ENCODE measurements around the gene ABR. TPM values are rescaled to one million over a fixed set of nuclear protein-coding genes. Genes with fewer than 3 reads are reported as not detected.
"Not testable (repeated sequence)": the region's sequence is repeated elsewhere in the genome, so short reads cannot be mapped to it uniquely, and the experiment has no call there.

ABR gene
- total RNA-seq, 1 donor from 2014 or later: 59.7 TPM

DNA sequence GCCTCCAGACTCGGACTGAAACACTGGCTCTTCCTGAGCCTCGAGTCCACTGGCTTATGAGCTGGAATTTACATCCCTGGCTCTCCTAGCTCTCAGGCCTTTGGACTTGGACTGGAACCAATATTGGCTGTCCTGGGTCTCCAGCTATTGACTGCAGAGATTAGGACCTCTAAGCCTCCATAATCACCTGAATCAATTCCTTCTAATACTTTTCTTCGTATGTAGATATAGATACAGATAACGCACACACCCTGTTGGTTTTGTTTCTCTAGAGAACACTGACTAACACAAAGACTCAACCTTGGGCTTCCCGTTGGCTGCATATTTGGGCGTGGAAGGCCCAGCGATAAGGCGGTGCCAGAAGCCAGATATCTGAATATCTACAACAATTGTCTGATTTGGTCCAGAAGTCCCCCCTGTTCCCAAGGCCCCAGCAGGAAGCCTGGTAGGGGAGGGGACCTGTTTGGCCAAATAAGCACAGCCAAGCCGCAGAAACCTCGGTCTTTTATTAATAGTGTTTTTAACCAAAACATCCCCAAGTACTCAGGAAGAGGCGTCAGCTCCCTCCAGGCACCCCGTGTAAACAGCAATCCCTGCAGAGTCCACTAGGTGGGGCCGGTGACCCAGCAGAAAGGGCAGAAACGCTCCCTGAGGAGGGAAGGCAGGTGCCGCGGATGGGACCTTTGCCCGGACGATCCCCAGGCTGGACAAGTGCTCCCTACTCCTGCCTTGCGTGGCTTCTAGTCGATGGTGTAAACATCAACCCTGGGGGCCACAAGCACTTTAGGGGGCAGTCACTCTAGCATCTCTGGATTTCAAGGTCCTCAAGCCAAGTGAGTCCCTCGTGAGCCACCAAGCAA lies 57.0 kb downstream of the ABR start:
- no peaks in the 10 kb centered on the region for H3K27me3 Mint-ChIP-seq (ENCODE audit: low read depth)
- peak; percentile 92 for DNase-seq (ENCODE audit: low read depth, low spot score)
- no peak overlapping the region for H3K27ac Mint-ChIP-seq (ENCODE audit: unreplicated experiment)
- H3K4me1 Mint-ChIP-seq: peaks cover 16% of the 10 kb centered on the region
- no peaks in the 10 kb centered on the region for H3K36me3 Mint-ChIP-seq (ENCODE audit: low read depth)
- H3K4me3 Mint-ChIP-seq: no peak overlapping the region
- H3K9me3 Mint-ChIP-seq: no peaks in the 10 kb centered on the region
- TF ChIP-seq, protein P1, sequence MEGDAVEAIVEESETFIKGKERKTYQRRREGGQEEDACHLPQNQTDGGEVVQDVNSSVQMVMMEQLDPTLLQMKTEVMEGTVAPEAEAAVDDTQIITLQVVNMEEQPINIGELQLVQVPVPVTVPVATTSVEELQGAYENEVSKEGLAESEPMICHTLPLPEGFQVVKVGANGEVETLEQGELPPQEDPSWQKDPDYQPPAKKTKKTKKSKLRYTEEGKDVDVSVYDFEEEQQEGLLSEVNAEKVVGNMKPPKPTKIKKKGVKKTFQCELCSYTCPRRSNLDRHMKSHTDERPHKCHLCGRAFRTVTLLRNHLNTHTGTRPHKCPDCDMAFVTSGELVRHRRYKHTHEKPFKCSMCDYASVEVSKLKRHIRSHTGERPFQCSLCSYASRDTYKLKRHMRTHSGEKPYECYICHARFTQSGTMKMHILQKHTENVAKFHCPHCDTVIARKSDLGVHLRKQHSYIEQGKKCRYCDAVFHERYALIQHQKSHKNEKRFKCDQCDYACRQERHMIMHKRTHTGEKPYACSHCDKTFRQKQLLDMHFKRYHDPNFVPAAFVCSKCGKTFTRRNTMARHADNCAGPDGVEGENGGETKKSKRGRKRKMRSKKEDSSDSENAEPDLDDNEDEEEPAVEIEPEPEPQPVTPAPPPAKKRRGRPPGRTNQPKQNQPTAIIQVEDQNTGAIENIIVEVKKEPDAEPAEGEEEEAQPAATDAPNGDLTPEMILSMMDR (conservative IDR thresholded peaks at IDR 0.05): peak; percentile 89

DNA sequence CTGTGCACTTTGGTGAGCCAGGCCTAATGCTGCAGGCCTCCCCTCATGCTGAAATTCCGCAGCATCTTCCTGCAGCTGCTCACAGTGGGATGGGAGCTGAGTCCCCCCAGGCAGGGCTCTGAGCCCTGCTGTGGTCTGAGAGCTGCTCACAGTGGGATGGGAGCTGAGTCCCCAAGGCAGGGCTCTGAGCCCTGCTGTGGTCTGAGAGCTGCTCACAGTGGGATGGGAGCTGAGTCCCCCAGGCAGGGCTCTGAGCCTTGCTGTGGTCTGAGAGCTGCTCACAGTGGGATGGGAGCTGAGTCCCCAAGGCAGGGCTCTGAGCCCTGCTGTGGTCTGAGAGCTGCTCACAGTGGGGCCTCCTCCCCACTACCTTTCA lies 58.4 kb downstream of the ABR start:
- DNase-seq (ENCODE audit: low read depth, low spot score); H3K27ac Mint-ChIP-seq (ENCODE audit: unreplicated experiment); H3K27me3 Mint-ChIP-seq (ENCODE audit: low read depth); H3K9me3 Mint-ChIP-seq; H3K36me3 Mint-ChIP-seq (ENCODE audit: low read depth); H3K4me3 Mint-ChIP-seq: not testable (repeated sequence)
- peaks cover 16% of the 10 kb centered on the region for H3K4me1 Mint-ChIP-seq

DNA sequence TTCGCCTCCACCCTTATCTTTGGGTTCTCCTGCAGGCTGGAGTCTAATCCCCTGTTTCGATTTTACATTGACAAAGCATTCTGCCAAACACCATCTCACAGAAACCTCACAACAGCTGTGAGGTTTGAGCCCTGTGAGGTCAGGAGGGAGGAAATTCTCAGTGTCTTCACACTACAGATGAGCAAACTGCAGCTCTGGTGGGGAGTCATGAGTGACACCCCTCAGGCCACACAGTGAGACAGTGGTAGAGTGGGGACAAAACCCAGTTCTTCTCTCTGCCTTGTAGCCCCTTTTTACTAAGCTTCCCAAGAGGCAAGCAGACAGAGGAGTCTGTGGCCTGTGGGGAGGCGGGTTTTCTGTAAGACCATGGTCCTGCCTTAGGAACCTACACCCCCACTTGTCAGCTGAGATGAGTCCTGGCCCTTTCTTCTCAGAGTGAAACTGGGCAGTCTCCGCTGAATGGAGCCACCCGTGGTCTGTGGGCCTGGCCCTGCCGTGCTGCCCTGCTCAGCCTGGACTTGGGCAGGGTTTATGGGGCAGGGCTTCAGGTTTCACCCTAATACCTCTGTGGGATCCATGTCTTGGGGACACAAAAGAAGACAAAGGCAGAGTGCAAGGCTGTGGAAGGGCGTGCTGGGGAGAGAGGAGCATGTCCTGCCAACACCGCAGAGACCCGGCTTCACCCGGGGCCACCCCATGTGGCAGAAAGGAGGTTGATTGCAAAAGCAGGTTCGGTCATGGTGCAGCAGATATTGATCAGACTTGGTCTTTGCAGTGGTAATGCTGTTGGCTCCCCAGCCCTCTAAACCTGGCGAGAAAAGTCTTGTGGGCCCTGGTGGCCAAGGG lies 59.0 kb downstream of the ABR start:
- Mint-ChIP-seq H3K9me3 (no peaks in the 10 kb centered on the region), H3K4me1 (peaks cover 16% of the 10 kb centered on the region), H3K27me3 (ENCODE audit: low read depth) (no peaks in the 10 kb centered on the region), H3K4me3 (no peak overlapping the region), H3K27ac (ENCODE audit: unreplicated experiment) (no peak overlapping the region), H3K36me3 (ENCODE audit: low read depth) (no peaks in the 10 kb centered on the region)
- TF ChIP-seq, protein P1 (conservative IDR thresholded peaks at IDR 0.05): no peak
- no peak for DNase-seq (ENCODE audit: low read depth, low spot score)

DNA sequence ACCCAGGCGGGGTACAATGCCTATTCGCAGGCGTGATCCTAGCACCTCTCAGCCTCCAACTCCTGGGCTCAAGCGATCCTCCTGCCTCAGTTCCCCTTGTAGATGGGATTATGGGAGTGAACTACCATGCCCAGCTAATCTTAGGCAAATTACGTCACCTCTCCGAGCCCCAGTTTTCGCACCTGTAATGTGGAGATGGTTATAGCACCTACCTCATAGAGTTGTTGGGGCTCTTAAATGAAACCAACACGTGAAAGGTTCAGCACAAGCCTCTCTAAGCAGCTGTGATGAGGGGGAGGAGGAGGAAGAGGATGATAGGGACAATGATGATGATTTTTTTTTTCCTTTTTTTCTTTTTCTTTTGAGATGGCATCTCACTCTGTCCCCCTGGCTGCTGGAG lies 59.9 kb downstream of the ABR start:
- Mint-ChIP-seq H3K27me3 (ENCODE audit: low read depth) (no peaks in the 10 kb centered on the region), H3K4me1 (peaks cover 23% of the 10 kb centered on the region), H3K9me3 (no peaks in the 10 kb centered on the region), H3K36me3 (ENCODE audit: low read depth) (no peaks in the 10 kb centered on the region), H3K4me3 (no peak overlapping the region), H3K27ac (ENCODE audit: unreplicated experiment) (no peak overlapping the region)
- TF ChIP-seq, protein P1 (conservative IDR thresholded peaks at IDR 0.05): no peak
- DNase-seq (ENCODE audit: low read depth, low spot score): no peak

DNA sequence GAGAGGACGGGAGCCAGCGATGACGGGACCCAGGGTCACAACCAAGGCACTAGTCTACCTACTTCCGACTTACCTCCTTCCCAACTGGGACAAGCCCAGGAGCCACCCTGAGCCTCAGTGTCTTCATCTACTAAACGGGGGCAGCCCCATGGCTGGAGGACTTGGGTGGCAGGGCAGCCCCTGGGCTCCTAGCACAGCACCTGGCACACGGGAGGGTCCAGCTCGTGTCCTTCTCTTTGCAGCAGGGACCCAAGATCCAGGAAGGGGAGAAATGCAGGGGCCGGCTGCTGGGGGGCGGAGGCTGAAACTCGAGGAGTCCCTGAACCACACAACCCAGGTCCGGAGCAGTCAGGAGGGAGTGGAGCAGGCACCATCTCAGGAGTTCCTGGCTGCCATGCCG lies 63.2 kb downstream of the ABR start:
- no peak for DNase-seq (ENCODE audit: low read depth, low spot score)
- H3K4me3 Mint-ChIP-seq: no peak overlapping the region
- no peaks in the 10 kb centered on the region for H3K36me3 Mint-ChIP-seq (ENCODE audit: low read depth)
- H3K27ac Mint-ChIP-seq (ENCODE audit: unreplicated experiment): no peak overlapping the region
- H3K27me3 Mint-ChIP-seq (ENCODE audit: low read depth): no peaks in the 10 kb centered on the region
- H3K9me3 Mint-ChIP-seq: no peaks in the 10 kb centered on the region
- TF ChIP-seq, protein P1 (conservative IDR thresholded peaks at IDR 0.05): no peak
- peaks cover 17% of the 10 kb centered on the region for H3K4me1 Mint-ChIP-seq

DNA sequence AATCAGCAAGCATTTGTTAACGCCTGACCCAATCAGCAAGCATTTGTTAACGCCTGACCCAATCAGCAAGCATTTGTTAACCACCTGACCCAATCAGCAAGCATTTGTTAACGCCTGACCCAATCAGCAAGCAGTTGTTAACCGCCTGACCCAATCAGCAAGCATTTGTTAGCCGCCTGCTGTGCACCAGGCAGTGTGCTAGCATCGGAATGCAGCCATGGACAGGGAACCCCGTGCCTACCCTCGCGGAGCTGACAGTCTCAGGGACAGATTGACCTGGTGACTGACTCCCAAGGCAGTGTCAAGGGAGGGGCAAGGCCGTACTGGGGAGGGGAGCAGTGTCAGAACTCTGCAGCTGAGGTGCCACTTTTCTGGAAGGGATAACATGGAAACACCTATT lies 66.9 kb downstream of the ABR start:
- no peak overlapping the region for H3K27ac Mint-ChIP-seq (ENCODE audit: unreplicated experiment)
- H3K4me1 Mint-ChIP-seq: peaks cover 31% of the 10 kb centered on the region
- TF ChIP-seq, protein P1 (conservative IDR thresholded peaks at IDR 0.05): no peak
- H3K27me3 Mint-ChIP-seq (ENCODE audit: low read depth): no peaks in the 10 kb centered on the region
- no peaks in the 10 kb centered on the region for H3K36me3 Mint-ChIP-seq (ENCODE audit: low read depth)
- DNase-seq (ENCODE audit: low read depth, low spot score): no peak
- no peaks in the 10 kb centered on the region for H3K9me3 Mint-ChIP-seq
- H3K4me3 Mint-ChIP-seq: no peak overlapping the region
